HG03521 (cell line): Measurements from ENCODE around the gene ACTR1B.
"Not testable (repeated sequence)": the region's sequence is repeated elsewhere in the genome, so short reads cannot be mapped to it uniquely, and the experiment has no call there.

Experiments
- ATAC-seq: cut with Tn5 transposase; IDR thresholded peaks from one replicate; pipeline ENCODE4 v1.9.1; 2021; ENCODE audit warnings: mild to moderate bottlenecking, moderate library complexity; ENCODE audit not compliant: unreplicated experiment

Gene ACTR1B

GRCh38 chr2:97618939-97619827, 44.7 kb downstream of the ACTR1B start:
- ATAC-seq, result not testable (repeated sequence)

DNA sequence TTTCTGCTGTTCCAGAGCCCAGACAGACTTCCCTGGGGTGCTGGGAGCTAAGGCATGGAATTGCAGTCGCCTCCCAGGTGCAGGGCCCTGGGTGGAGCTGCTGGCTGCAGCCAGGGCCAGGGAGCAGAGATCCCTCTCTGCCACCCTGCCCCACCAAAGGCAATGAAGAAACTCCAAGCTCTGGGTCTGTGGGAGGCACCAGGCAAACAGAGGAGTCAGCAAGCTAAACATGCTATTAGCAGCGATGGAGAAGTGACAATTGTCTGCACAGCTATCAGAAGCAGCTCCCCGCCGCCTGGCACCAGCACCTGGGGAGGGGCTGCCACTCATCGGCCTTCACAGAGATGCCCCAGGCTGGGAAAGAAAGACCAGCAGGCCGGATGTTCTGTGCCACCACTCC, 45.9 kb downstream of the ACTR1B start:
- no peak for ATAC-seq

DNA sequence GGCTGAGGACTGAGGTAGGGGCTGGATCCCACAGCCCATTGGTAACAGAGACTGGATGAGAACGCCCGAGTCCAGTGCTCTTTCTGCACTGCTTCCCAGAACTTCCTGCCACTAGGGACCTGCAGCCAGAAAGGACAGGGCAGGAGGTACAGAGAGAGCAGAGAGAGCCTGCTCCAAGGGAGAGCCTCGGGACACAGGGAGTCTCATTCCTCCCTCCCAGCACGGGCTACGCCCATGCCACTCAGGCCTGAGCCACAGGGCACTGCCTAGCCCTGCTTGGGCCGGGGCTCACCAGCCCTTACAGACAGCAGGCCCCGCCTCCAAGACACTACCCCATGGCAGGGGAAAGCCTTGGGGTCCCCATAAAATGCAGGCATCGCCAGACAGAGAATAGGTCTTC, 48.1 kb downstream of the ACTR1B start:
- not testable (repeated sequence) for ATAC-seq

DNA sequence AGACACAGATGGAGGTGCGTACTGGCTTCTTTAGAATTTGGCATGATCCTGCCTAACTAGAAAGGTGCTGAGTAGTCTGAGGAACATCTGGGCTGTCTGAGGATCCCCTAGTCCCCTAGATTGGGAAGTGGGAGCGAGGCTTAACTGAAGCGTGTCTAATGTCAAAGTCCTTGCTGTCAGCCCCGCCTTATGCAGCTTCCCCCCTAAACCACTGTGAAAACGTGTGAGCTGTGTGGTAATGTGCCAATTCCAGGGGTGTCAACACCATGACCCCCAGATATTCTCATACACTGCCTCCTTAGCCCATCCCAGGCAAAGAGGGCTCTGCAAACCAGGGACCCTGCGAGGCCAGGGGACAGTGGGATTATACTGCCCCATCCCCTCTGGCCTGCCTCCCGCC, 51.9 kb downstream of the ACTR1B start:
- not testable (repeated sequence) for ATAC-seq

DNA sequence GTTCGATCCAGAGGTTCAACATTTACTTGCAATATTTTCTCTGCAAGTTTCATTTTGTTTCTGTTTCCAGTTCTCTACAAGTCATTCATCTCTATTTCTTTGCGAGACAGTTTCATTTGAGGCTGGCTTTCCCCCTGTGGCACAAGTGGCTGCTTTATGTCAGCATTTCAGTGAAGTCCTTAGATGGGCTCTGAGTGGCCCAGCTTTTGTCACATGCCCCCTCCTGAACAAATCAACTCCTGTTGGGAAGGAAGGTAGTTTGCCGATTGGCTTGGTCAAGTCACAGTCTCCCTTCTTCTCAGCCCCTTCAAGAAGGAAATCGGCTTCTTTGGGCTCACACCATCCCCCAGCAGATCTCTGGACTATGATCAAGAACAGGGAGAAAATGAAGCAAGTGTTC, 55.1 kb downstream of the ACTR1B start:
- ATAC-seq, result not testable (repeated sequence)
